Smooth muscle cell (in vitro differentiated cells): ENCODE results near the gene MNT. TPM values are rescaled to one million over a fixed set of nuclear protein-coding genes. Genes with fewer than 3 reads are reported as not detected.

ENCODE experiments used
- DNase-seq: peaks from one replicate; lab custom pipeline; 2025; ENCODE audit not compliant: unreplicated experiment; lab: John Stamatoyannopoulos, UW
- H2AFZ ChIP-seq: fragments of 200-600 bp; sonication (generic); 2 replicates; pipeline ENCODE4 v1.6.0; 2016; ENCODE audit warnings: antibody characterized with exemption, low read depth, mild to moderate bottlenecking
- H3F3A ChIP-seq: fragments of 200-600 bp; sonication (generic); 2 replicates; pipeline ENCODE4 v1.6.0; 2017; ENCODE audit warnings: antibody characterized with exemption, low read depth
- H3K27ac ChIP-seq: fragments of 200-600 bp; sonication (generic); 2 replicates; pipeline ENCODE4 v1.5.1; 2016; ENCODE audit warnings: low read depth, mild to moderate bottlenecking
- H3K27me3 ChIP-seq: fragments of 200-600 bp; sonication (generic); 2 replicates; pipeline ENCODE4 v1.6.1; 2016; ENCODE audit warnings: low read depth, mild to moderate bottlenecking
- H3K36me3 ChIP-seq: fragments of 200-600 bp; sonication (generic); 2 replicates; pipeline ENCODE4 v1.5.1; 2016; ENCODE audit warnings: low read depth
- H3K4me1 ChIP-seq: fragments of 200-600 bp; sonication (generic); 2 replicates; pipeline ENCODE4 v1.5.1; 2016; ENCODE audit warnings: low read depth
- H3K4me2 ChIP-seq: fragments of 200-600 bp; sonication (generic); 2 replicates; pipeline ENCODE4 v1.6.0; 2016; ENCODE audit warnings: mild to moderate bottlenecking
- H3K4me3 ChIP-seq: fragments of 200-600 bp; sonication (generic); 2 replicates; pipeline ENCODE4 v1.5.1; 2016; ENCODE audit warnings: mild to moderate bottlenecking
- H3K79me2 ChIP-seq: fragments of 200-600 bp; sonication (generic); 2 replicates; pipeline ENCODE4 v1.6.0; 2016; ENCODE audit warnings: low read depth, mild to moderate bottlenecking
- H3K9ac ChIP-seq: fragments of 200-600 bp; sonication (generic); 2 replicates; pipeline ENCODE4 v1.6.0; 2016; ENCODE audit warnings: low read depth
- H3K9me3 ChIP-seq: fragments of 200-600 bp; sonication (generic); replicated peaks from 2 replicates; pipeline ENCODE4 v1.5.1; 2016; ENCODE audit warnings: low read depth
- H4K20me1 ChIP-seq: fragments of 200-600 bp; sonication (generic); 2 replicates; pipeline ENCODE4 v1.6.0; 2016; ENCODE audit warnings: low read depth
- WGBS: methylation state at CpG from one replicate; pipeline ENCODE4 v1.1.7; 2016; ENCODE audit warnings: low lambda C conversion rate; 5-methylcytosine and 5-hydroxymethylcytosine counted together
- polyA plus RNA-seq: library from polyadenylated mRNA; unstranded; fragments of >200 nt; fragmentation: Nextera tagmentation; extraction: Ambion mirVana; gene quantifications from 2 replicates; pipeline ENCODE4 v1.2.1, GENCODE V29; 2016
- total RNA-seq: library from RNA; depleted of rRNA; stranded (reverse); fragments of >200 nt; gene quantifications from 2 replicates; pipeline ENCODE4 v1.2.3, GENCODE V29; 2014
- TF ChIP-seq, protein P1 (sequence below): fragments of 200-600 bp; sonication (generic); IDR thresholded peaks from 2 replicates; pipeline ENCODE4 v1.5.1; 2017; ENCODE audit warnings: borderline replicate concordance, mild to moderate bottlenecking, antibody characterized with exemption; ENCODE audit not compliant: insufficient read depth, poor library complexity, severe bottlenecking

Gene MNT
- total and polyA plus RNA-seq, 2 experiments from 2014 or later: 5.7 to 12.8 TPM

DNA sequence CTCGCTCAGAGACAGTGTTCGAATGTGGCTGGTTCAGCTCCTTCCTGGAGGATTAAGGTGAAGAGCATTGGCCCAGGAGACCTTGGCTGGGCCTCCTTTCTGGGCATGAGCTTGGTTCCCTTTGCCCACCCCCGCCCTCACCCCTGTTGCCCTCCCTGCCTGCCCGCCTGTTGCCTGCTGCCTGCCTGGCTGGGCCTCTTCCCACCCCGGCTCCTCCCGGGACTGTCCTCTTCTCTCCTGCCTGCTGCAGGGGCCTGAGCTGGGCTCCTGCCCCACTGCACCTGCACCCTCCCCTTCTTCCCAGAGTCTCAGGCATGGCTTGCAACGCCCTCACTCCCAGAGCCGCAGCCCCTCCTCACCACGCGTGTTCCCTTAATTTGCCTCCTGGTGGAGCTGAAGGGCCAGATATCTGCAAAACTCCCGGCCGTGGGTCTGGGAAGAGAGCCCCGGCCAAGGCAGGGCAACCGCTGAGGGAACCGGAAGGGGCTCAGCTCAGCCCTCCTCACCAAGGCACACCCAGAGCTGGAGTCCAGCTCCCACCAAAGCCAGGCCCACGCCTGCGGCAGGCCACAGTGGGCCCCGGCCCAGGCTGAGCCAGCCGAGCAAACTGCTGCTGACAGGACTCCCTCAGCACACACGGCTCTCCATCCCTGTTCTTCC is 31.2 kb downstream of the MNT start:
- no peaks in the 10 kb centered on the region for H3K36me3 ChIP-seq
- no peaks in the 10 kb centered on the region for H3K79me2 ChIP-seq
- H2AFZ ChIP-seq: no peak overlapping the region
- H4K20me1 ChIP-seq: no peaks in the 10 kb centered on the region
- TF ChIP-seq, protein P1, sequence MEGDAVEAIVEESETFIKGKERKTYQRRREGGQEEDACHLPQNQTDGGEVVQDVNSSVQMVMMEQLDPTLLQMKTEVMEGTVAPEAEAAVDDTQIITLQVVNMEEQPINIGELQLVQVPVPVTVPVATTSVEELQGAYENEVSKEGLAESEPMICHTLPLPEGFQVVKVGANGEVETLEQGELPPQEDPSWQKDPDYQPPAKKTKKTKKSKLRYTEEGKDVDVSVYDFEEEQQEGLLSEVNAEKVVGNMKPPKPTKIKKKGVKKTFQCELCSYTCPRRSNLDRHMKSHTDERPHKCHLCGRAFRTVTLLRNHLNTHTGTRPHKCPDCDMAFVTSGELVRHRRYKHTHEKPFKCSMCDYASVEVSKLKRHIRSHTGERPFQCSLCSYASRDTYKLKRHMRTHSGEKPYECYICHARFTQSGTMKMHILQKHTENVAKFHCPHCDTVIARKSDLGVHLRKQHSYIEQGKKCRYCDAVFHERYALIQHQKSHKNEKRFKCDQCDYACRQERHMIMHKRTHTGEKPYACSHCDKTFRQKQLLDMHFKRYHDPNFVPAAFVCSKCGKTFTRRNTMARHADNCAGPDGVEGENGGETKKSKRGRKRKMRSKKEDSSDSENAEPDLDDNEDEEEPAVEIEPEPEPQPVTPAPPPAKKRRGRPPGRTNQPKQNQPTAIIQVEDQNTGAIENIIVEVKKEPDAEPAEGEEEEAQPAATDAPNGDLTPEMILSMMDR: no peak
- H3K4me1 ChIP-seq: no peaks in the 10 kb centered on the region
- H3K4me2 ChIP-seq: no peak overlapping the region
- no peak overlapping the region for H3K9ac ChIP-seq
- H3K4me3 ChIP-seq: no peak overlapping the region
- H3F3A ChIP-seq: no peaks in the 10 kb centered on the region
- H3K9me3 ChIP-seq: no peaks in the 10 kb centered on the region
- no peaks in the 10 kb centered on the region for H3K27me3 ChIP-seq
- H3K27ac ChIP-seq: no peak overlapping the region
- DNase-seq: no peak
- WGBS: 75% methylated on average over 18 of the region's 20 CpGs

DNA sequence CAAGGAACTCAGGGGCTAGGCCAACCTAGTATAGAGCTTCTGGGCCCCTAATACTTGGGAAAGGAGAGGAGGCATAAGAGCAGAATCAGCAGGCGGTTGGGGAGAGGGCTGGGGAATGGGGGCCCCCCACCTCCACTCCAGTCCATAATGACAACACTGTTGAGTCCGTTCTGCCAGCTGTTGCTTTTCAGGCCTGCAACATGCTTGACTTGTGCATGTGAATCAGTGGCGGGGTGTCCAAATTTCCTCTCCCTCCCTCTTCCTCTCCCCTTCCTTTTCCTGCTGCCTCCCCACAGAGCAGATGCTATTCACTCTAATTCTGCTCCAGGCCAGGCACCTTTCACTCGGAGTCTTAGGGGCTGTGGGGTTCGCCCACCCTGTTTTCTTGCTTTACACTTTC is 31.8 kb downstream of the MNT start:
- no peak overlapping the region for H3K9ac ChIP-seq
- H3K27me3 ChIP-seq: no peaks in the 10 kb centered on the region
- no peaks in the 10 kb centered on the region for H3K9me3 ChIP-seq
- no peak overlapping the region for H3K4me2 ChIP-seq
- DNase-seq: no peak
- H3K36me3 ChIP-seq: no peaks in the 10 kb centered on the region
- 96% methylated on average over 5 of the region's 5 CpGs for WGBS
- H3K4me3 ChIP-seq: no peak overlapping the region
- no peaks in the 10 kb centered on the region for H3K4me1 ChIP-seq
- H3K79me2 ChIP-seq: no peaks in the 10 kb centered on the region
- no peaks in the 10 kb centered on the region for H4K20me1 ChIP-seq
- no peaks in the 10 kb centered on the region for H3F3A ChIP-seq
- H3K27ac ChIP-seq: no peak overlapping the region
- H2AFZ ChIP-seq: no peak overlapping the region
- TF ChIP-seq, protein P1: no peak

GRCh38 chr17:2368359-2368758 is 32.5 kb downstream of the MNT start:
- no peaks in the 10 kb centered on the region for H4K20me1 ChIP-seq
- TF ChIP-seq, protein P1: no peak
- no peaks in the 10 kb centered on the region for H3K4me1 ChIP-seq
- no peak overlapping the region for H2AFZ ChIP-seq
- no peaks in the 10 kb centered on the region for H3K9me3 ChIP-seq
- no peaks in the 10 kb centered on the region for H3K27me3 ChIP-seq
- DNase-seq: no peak
- no peak overlapping the region for H3K9ac ChIP-seq
- WGBS: 100% methylated on average over 7 of the region's 8 CpGs
- H3K4me2 ChIP-seq: no peak overlapping the region
- no peak overlapping the region for H3K4me3 ChIP-seq
- no peaks in the 10 kb centered on the region for H3K36me3 ChIP-seq
- no peaks in the 10 kb centered on the region for H3K79me2 ChIP-seq
- H3K27ac ChIP-seq: no peak overlapping the region
- H3F3A ChIP-seq: no peaks in the 10 kb centered on the region

- no peak overlapping the region for H3K9ac ChIP-seq
- no peak for DNase-seq
- H3K27me3 ChIP-seq: no peaks in the 10 kb centered on the region
- H3K36me3 ChIP-seq: no peaks in the 10 kb centered on the region
- no peaks in the 10 kb centered on the region for H4K20me1 ChIP-seq
- H2AFZ ChIP-seq: no peak overlapping the region
- no peak overlapping the region for H3K4me2 ChIP-seq
- H3K9me3 ChIP-seq: no peaks in the 10 kb centered on the region
- no peak overlapping the region for H3K27ac ChIP-seq
- no peaks in the 10 kb centered on the region for H3K79me2 ChIP-seq
- TF ChIP-seq, protein P1: peak; percentile 15
- H3F3A ChIP-seq: no peaks in the 10 kb centered on the region
- whole genome bisulfite sequencing: 69% methylated on average over 26 of the region's 26 CpGs
- no peaks in the 10 kb centered on the region for H3K4me1 ChIP-seq
- no peak overlapping the region for H3K4me3 ChIP-seq
Measured at GRCh38 chr17:2366747-2367494, 33.9 kb downstream of the MNT start.
